ENCODE results near the gene SETD2.

The SETD2 gene

GRCh38 chr3:46984591-46985459 is 179.1 kb downstream of the SETD2 start:
- no peak for DNase-seq (ENCODE audit: low read depth)

DNA sequence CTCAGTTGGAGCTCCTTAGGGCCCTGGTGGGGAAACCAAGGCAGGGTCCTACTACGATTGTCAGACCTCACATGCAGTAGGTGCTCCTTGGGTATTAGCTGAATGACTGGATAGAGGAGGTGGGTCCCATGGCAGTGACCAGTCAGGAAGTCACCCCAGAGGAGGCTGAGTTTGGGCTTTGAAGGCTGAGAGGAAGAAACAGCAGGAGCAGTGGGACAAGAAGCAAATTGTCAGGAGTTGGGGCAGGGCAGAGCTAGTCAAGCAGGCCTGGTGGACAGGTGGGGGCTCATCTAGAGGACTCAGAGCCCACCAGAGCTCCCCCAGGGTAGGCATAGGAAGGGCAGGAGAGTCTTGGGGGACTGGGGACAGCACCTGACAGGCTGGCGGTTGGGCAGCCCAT is 181.4 kb downstream of the SETD2 start:
- DNase-seq (ENCODE audit: low read depth): no peak

- DNase-seq (ENCODE audit: low read depth): no peak
Measured at GRCh38 chr3:46981932-46982471, 181.9 kb downstream of the SETD2 start.

GRCh38 chr3:46979958-46980497 is 183.9 kb downstream of the SETD2 start:
- DNase-seq (ENCODE audit: low read depth): no peak

DNA sequence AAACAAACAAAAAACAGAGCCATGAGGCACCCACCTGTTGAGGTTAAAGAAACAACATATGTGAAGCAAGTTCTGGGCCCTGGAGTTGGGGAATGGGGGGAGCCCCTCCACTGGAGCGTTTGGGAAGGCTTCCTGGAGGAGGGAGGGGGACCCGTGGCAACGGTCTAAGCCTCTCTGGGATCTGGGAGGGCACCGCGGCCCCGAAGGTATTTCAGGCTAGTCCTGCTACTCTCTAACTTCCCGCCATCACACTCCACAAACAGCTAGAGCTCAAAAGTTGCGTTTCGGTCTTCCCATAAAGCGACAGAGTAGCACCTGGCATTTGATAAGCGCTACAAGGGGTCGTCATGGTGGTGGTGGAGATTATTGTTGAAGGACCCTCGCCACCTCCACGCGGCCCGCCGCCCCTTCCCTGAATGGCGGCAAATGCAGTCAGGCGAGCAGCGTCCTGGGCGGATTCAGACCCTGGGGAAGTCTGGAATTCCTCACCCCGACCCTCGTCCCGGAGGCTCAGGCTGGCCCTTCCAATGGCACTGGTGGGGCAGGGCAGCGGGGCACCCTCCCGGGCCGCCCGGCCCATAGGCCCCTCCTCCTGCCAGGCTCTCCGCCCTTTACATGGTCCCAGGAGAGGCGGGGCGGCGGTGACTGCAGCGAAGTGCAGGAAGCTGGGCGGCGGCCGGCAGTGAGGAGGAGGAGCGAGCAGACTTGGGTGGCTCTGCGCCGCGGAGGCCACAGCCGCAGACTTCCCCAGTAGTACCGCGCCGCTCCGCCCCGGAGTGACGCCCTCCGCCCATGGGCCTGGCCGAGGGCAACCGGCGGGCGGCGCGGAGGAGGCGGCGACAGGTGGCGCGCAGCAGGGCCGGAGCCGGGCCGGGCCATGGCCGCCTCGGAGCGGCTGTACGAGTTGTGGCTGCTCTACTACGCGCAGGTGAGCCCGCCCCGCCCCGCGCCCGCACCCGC is 184.6 kb downstream of the SETD2 start, which contains the start of gene NBEAL2:
Gene NBEAL2 (plus strand): TSS at position 682 of the 960 bp plus-strand sequence. CDS start 196 bp downstream, at position 878.
- peak; percentile 91 for DNase-seq (ENCODE audit: low read depth)

DNA sequence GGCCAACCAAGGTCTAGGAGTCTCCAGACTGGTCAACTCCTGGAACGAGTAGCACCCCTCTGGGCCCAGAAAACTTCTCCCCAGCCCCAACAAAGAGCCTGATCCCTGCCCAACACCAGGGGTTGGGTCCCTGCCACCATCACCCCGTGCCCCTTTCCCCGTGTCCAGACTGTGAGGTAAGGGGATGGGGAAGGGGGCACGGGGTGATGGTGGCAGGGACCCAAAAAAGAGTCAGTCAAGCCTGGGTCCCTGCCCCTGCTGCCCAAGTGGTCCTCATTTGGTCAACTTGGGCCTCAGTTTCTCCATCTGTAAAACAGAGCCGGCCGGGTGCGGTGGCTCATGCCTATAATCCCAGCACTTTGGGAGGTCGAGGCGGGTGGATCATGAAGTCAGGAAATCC is 185.5 kb downstream of the SETD2 start:
- no peak for DNase-seq (ENCODE audit: low read depth)

GRCh38 chr3:46977811-46978195 is 186.1 kb downstream of the SETD2 start:
- DNase-seq (ENCODE audit: low read depth): no peak

DNA sequence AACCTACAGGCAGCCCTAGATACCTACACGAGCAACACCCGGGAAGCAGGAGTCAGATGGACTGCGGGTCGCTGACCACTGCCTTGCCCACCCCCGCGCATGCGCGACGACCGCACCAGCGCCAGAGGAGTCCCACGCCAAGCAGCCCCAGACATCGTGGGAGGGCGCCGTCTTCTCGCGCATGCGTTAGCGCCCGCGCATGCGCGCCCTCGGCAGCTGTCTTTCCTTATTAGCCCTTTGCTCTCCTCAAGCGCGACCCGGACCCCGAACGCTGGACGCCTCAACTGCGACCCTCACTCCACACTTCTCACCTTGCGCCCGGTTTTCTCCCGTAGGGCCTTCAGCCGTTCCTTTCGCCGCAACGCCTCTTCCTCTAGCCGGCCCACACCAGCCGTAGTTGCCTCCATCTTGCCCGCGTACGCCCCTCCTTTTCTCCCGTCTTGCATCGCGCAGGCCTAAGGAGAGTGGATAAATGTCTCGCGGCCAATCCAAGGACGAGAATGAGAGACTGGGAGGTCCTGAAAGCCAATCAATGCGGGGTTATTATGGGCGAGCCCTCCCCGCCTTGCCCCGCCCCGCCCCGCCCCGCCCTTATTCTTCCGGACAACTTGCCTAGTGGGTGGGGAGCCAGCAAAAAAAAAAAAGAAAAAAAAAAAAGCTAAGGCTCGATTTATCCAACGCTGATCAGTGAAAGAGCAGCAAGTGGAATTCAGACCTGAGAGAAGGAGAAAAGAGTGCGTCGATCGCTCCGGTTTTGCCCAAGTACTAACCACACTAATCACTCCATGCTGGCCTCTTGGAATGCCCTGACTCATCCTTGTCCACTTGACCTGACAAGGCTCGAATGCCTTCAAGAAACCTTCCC is 187.4 kb downstream of the SETD2 start, which contains the start of gene CCDC12:
Gene CCDC12 (minus strand): TSS at position 420 of the 865 bp plus-strand sequence. CDS start 13 bp downstream, at position 407.
- DNase-seq (ENCODE audit: low read depth): peak; percentile 85

GRCh38 chr3:46974421-46975171 is 189.3 kb downstream of the SETD2 start:
- no peak for DNase-seq (ENCODE audit: low read depth)

DNA sequence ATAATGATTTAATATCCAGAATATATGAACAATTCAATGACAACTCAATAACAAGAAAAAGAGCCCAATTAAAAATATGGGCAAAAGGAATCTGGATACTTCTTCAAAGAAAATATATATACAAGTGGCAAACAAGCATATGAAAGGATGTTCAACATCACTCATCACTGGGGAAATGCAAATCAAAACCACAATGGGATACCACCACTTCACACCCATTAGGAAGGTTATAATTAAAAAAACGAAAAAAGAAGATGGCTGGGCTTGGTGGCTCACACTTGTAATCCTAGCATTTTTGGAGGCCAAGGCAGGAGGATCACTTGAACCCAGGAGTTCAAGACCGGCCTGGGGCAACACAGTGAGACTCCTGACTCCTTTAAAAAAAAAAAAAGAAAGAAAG is 191.5 kb downstream of the SETD2 start:
- DNase-seq (ENCODE audit: low read depth): no peak

DNA sequence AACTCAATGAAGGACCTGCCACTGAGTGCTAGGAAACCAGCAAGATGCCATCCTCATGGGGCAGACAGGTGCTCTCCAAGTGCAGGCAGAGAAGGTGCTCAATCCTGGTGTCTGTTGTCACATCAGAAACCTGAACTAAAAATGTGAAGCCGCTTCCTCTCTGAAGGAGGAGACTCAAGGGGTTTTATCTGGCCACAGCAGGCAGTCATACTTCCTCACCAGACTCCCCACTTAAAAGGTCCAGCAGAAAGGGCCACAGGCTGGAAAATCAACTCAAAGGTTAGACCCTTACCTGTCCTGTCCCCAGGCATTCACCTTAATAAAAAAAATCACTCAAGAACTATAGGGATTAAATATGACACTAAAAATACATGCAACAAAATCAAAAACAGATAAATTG is 192.2 kb downstream of the SETD2 start:
- no peak for DNase-seq (ENCODE audit: low read depth)

DNA sequence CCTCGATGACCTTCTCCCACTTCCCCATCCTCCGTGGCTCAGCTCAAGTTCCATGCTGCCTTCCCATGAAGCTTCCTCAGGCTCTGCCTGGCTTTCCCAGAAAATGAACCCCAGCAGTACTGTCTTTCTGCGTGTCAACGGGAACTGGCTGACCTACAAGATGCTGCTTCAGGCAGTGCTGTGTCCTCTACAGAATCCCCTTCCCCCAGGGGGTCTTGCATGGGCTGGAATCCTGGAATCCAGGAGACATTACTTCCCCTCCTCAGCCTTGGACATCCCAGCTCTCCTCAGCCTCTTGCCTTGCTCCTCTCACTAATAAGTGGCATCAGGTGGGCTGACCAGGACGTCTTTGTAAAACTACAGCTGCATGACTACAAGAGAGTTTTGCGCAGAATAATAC is 192.8 kb downstream of the SETD2 start:
- no peak for DNase-seq (ENCODE audit: low read depth)

GRCh38 chr3:46970391-46971091 is 193.4 kb downstream of the SETD2 start:
- DNase-seq (ENCODE audit: low read depth): no peak

DNA sequence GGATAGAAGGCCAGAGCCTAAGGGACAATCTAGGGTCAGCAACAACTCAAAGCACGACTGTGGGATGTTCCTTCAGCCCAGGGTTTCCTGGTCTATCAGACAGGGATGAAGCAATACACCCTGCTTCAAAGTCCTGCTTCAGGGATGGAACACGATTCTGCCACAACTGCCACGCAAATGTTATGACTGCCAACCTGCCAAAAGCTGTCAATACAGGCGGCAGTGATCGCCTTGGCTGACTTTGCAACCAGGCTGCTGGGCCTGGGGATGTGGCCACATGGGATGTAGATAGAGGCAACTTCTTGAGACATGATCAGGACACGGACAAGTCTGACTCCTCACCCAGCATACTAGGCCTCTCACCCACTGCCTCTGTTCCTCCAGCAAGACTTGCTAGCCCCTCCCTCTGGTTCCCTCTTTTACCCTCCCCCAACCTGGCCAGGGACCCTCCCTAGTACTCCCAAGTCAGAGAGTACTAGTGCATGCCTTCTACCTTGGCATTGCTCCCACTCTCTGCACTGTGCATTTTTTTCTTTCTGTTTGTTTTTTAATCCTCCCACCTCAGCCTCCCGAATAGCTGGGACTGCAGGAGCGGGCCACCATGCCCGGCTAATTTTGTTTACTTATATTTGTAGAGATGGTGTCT is 195.0 kb downstream of the SETD2 start:
- DNase-seq (ENCODE audit: low read depth): no peak

DNA sequence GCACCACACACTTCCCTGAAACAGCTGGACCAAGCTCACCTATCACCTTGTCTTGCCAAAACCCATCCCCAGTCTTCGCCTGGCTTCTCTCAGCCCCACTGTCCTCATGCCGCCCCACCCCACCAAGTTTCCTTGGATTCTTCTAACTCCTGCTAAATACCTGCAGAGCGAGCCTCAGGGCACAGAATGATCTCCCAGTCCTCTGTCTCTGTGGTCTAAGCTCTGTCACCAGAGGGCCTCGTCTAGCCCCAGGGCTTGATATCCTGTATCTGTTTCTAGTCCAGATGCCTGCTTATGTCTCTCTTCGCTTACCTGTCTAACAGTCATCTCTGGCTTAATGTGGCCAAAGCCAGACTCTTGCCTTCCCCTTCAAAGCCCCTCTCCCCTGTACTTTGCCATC is 197.1 kb downstream of the SETD2 start:
- no peak for DNase-seq (ENCODE audit: low read depth)
